ENCODE data around the gene CHCT1. TPM values are rescaled to one million over a fixed set of nuclear protein-coding genes. Genes with fewer than 3 reads are reported as not detected.

Gene CHCT1
- total RNA-seq, 1 donor from 2014 or later = not detected

- H3K36me3 Mint-ChIP-seq (ENCODE audit: unreplicated experiment) = no peaks in the 10 kb centered on the region
- peaks cover 17% of the 10 kb centered on the region for H3K9me3 Mint-ChIP-seq (ENCODE audit: unreplicated experiment)
- peak overlapping the region; percentile 81 for H3K27ac Mint-ChIP-seq (ENCODE audit: unreplicated experiment)
- peak; percentile 82 for DNase-seq
- H3K27me3 Mint-ChIP-seq (ENCODE audit: unreplicated experiment) = peaks cover 14% of the 10 kb centered on the region
- peak overlapping the region; percentile 94 for H3K4me3 Mint-ChIP-seq (ENCODE audit: unreplicated experiment)
- H3K4me1 Mint-ChIP-seq (ENCODE audit: low read depth, unreplicated experiment) = peaks cover 17% of the 10 kb centered on the region
- no peak for TF ChIP-seq CTCF (IDR thresholded peaks at IDR 0.05; ENCODE audit: partially characterized antibody, unreplicated experiment)
Observed at GRCh38 chr17:60391471-60392041, 30.7 kb upstream of the CHCT1 start.

GRCh38 chr17:60392042-60392844 is 30.0 kb upstream of the CHCT1 start, which contains the start of gene USP32:
Gene USP32 (minus strand): TSS chr17:60392133. CDS start chr17:60391939, 194 bp downstream.
- no peak for TF ChIP-seq CTCF (IDR thresholded peaks at IDR 0.05; ENCODE audit: partially characterized antibody, unreplicated experiment)
- Mint-ChIP-seq H3K27ac (ENCODE audit: unreplicated experiment) (peak within 1 kb of the TSS; percentile 99), H3K4me3 (ENCODE audit: unreplicated experiment) (peak within 1 kb of the TSS; percentile 95), H3K9me3 (ENCODE audit: unreplicated experiment) (peaks cover 17% of the 10 kb centered on the region), H3K27me3 (ENCODE audit: unreplicated experiment) (peaks cover 14% of the 10 kb centered on the region), H3K36me3 (ENCODE audit: unreplicated experiment) (no peaks in the 10 kb centered on the region), H3K4me1 (ENCODE audit: low read depth, unreplicated experiment) (peaks cover 17% of the 10 kb centered on the region)
- peak; percentile 99 for DNase-seq

GRCh38 chr17:60392845-60393702 is 29.2 kb upstream of the CHCT1 start:
- H3K36me3 Mint-ChIP-seq (ENCODE audit: unreplicated experiment) = no peaks in the 10 kb centered on the region
- peaks cover 14% of the 10 kb centered on the region for H3K27me3 Mint-ChIP-seq (ENCODE audit: unreplicated experiment)
- H3K27ac Mint-ChIP-seq (ENCODE audit: unreplicated experiment) = peak overlapping the region; percentile 99
- H3K9me3 Mint-ChIP-seq (ENCODE audit: unreplicated experiment) = peaks cover 17% of the 10 kb centered on the region
- peak overlapping the region; percentile 95 for H3K4me3 Mint-ChIP-seq (ENCODE audit: unreplicated experiment)
- no peak for TF ChIP-seq CTCF (IDR thresholded peaks at IDR 0.05; ENCODE audit: partially characterized antibody, unreplicated experiment)
- peaks cover 17% of the 10 kb centered on the region for H3K4me1 Mint-ChIP-seq (ENCODE audit: low read depth, unreplicated experiment)
- no peak for DNase-seq

- Mint-ChIP-seq H3K4me1 (ENCODE audit: low read depth, unreplicated experiment) (peaks cover 7% of the 10 kb centered on the region), H3K9me3 (ENCODE audit: unreplicated experiment) (peaks cover 17% of the 10 kb centered on the region), H3K27ac (ENCODE audit: unreplicated experiment) (no peak overlapping the region), H3K27me3 (ENCODE audit: unreplicated experiment) (peaks cover 14% of the 10 kb centered on the region), H3K4me3 (ENCODE audit: unreplicated experiment) (no peak overlapping the region), H3K36me3 (ENCODE audit: unreplicated experiment) (no peaks in the 10 kb centered on the region)
- DNase-seq = no peak
- TF ChIP-seq CTCF (IDR thresholded peaks at IDR 0.05; ENCODE audit: partially characterized antibody, unreplicated experiment) = no peak
Observed at GRCh38 chr17:60393840-60394723, 28.2 kb upstream of the CHCT1 start.

All from glutamatergic neuron (in vitro differentiated cells).